HCT116 (cell line): ENCODE measurements around the gene ATL2.

Experiments used
- CTCF ChIP-seq, 3 experiments: fragments of 200-600 bp in 1 of 3; sonication (generic) in 1 of 3; IDR thresholded peaks in 2 of 3; conservative IDR thresholded peaks in 1 of 3; 2 replicates each; pipeline ENCODE4 v1.5.1; 2012 to 2017; ENCODE audit warnings: low read depth in 2 of 3, low read length in 2 of 3, antibody characterized with exemption in 1 of 3, borderline replicate concordance in 1 of 3, control low read depth in 1 of 3, mild to moderate bottlenecking in 1 of 3, mixed read lengths in 1 of 3, mixed run types in 1 of 3, moderate library complexity in 1 of 3; ENCODE audit not compliant: insufficient read depth in 1 of 3
- EZH2phosphoT487 ChIP-seq: fragments of 200-600 bp; IDR thresholded peaks from 2 replicates; pipeline ENCODE4 v1.6.1; 2018; ENCODE audit warnings: antibody characterized with exemption, borderline replicate concordance
- POLR2A ChIP-seq: IDR thresholded peaks from 2 replicates; pipeline ENCODE4 v1.7.0; 2011; ENCODE audit warnings: borderline replicate concordance; ENCODE audit not compliant: insufficient read depth, insufficient read length; ENCODE audit errors: extremely low read depth

- TF ChIP-seq POLR2A (no peak), CTCF (IDR thresholded peaks at IDR 0.05 in 2 of 3, conservative IDR thresholded peaks at IDR 0.05 in 1 of 3; ENCODE audit: borderline replicate concordance in 1 of 3, insufficient read depth in 1 of 3, low read depth in 2 of 3, low read length in 2 of 3) (no peak), EZH2phosphoT487 (no peak)
Measured at GRCh38 chr2:38301340-38301968, 75.6 kb downstream of the ATL2 start.
